ENCODE results near the gene PLBD1.

Gene PLBD1

GRCh38 chr12:14567351-14568162 lies at the start of gene PLBD1:
PLBD1 (minus strand) TSS chr12:14567883; CDS start chr12:14567696, 187 bp downstream.
- DNase-seq = peak; percentile 37 to 86

DNA sequence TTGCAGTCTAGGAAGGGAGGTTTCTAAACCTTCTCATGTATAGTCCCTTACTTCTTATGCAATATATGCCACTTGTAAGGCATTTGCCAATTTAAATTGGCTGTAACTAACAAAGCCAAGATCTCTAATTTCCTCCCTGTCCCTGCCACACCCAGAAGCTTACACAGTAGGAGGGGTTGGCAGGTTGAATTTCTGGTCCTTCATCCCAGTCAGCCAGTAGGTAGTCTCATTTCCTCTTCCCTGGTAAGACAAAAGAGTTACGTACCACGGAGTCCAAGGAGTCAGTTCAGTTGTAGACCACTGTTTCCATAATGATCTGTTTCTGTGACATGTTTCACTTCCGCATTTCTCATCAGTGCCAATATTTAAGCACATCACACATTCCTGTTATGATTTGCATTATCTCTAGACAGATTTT lies 47.0 kb upstream of the PLBD1 start:
- DNase-seq = no peak

- no peak for DNase-seq
These were observed 46.0 kb upstream of the PLBD1 start for GRCh38 chr12:14613718-14614117.

DNA sequence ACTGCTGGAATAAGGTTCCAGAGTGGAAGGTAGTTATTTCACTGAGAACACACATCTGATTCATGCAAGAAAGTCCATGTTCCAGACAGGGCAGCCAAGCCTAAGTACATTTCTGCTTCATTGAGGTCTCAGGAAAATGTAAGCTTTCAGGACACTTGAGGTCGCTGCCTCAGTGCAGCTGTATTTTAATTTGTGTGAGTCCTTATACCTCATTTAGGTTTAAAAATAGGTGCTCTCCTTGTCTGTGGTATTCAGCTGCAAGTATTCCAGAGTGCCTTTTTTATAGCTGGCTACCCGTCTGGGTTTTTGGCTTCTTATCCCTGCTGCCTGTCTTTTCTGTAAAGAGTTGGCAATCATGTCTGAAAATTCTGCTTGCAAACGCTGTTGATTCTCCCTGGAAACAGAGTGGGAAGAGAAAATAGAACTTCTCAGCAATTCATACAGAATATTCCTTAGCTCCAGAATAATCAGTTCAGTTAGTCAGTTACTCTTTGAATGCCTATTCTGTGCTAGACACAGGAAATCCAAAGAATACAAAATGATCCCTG lies 45.3 kb upstream of the PLBD1 start:
- peak in 1 of 2 experiments; percentile 11 for DNase-seq

DNA sequence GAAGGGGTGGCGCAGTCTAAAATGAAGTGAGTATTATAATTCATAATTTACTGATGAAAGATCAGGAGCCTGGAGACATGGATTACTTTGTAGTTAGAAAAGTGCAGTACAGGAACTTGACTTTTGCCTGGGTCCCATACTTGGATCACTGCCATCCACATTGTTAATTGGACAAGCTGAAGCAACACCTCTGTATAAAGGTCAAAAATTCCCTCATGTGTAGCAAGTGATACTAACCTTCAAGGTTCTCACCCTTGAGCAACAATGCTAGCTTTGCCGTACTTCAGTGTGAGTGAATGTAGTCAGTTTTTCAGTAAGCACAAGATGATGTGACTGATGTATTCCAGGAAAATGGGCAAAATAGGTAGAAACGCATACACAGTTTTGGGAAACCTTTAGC lies 44.6 kb upstream of the PLBD1 start:
- no peak for DNase-seq

DNA sequence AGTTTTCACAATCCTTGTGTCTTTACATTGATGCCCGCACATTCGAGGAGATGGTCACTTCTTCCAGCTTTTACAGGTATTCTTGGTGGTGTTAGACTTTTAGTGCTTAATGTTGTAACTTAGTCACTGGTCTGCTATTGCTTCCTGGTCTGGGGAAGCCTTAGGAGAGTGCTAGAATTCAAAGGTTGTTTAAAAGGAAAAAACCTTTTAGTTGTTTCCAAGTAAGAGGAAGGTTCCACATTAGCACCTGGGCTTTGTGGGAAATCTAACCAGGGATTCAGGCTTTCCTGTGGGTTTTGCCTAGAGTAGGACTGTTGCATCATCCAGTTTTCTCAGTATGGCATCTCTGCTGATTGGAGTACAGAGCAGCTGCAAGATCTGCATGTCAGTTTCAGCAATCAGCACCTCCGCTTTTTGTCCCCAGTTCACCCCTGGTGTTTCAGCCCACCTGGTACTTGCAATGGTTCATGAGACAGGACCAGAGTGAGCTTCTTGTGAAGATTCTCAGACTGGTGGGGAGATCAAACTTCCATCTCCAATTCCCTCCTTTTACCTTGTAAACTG lies 44.0 kb upstream of the PLBD1 start:
- no peak for DNase-seq

- no peak for DNase-seq
These were observed 39.9 kb upstream of the PLBD1 start for GRCh38 chr12:14607568-14607967.

DNA sequence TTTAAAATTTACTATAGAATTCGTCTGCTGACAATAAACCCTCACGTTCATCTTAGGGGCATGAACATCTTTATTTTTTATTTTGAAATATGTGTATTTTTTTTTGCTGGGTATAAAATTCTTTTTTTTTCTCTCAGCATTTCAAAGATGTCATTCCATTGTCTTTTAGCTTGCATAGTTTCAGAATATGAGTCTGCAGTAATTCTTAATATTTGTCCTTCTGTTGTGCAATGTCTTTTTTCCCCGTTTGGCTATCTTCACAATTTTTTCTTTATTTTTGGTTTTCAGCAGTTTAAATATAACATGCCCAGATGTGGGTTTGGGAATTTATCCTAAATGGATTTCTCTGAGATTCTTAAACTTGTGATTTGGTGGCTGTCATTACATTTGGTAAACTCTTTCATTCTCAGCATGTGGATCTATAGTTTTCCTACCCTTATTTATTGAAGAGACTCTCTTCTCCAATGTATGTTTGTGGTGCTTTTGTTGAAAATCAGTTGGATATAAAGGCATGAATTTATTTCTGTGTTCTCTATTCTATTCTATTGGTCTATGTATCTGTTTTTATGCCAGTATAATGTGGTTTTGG lies 37.8 kb upstream of the PLBD1 start:
- DNase-seq = no peak

DNA sequence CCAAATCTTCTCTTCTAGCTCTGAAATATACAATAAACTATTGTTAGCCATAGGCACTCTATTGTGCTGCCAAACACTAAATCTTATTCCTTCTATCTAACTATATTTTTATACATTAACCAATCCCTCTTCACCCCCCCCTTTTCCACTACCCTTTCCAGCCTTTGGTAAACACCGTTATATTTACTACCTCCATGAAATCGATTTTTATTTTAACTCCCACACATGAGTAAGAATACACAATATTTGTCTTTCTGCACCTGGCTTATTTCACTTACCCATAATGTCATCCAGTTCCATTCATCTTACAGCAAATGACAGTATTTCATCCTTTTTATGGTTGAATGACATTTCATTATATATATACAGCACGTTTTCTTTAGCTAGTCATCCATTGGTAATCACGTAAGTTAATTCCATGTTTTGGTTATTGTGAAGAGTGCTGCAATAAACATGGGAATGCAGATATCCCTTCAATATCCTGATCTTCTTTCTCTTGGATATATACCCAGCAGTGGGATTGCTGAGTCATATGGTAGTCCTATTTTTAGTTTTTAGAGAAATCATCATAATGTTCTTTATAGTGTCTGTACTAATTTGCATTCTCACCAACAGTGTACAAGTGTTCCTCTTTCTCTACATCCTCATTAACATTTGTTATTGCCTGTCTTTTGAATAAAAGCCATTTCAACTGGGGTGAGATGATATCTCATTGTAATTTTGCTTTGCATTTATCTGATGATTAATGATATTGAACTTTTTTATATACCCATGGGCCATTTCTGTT lies 34.2 kb upstream of the PLBD1 start:
- no peak for DNase-seq

DNA sequence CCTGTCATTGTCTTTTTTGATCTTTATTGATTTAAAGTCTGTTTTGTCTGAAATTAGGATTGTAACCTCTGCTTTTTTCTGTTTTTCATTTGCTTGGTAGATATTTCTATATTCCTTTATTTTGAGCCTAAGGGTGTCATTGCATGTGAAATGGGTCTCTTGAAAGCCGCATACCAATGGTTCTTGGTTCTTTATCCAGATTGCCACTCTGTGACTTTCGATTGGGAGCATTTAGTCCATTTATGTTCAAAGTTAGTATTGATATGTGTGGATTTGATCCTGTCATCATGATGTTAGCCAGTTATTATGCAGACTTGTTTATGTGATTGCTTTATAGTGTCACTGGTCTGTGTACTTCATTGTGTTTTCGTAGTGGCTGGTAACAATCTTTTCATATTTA lies 29.8 kb upstream of the PLBD1 start:
- DNase-seq = no peak

DNA sequence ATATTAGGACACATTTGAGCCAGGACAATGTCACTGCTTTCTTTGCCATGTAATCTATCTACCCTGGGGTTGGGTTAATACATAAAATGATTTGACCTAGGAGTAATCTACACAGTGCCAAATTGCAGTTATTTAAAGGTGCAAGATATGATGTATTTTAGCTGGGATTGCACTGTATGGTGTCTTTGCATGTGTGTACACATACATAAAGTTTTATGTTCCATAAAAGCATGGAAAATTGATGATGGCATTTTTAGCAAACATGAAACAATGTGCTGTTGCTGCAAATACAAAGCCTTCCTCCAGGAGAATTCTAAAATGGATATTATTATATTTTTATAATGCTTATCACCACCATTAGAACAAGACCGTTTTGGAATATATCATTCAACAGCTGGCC lies 24.0 kb upstream of the PLBD1 start:
- DNase-seq = no peak

GRCh38 chr12:14589169-14590004 lies 21.7 kb upstream of the PLBD1 start:
- DNase-seq = no peak

- no peak for DNase-seq
These were observed 20.9 kb upstream of the PLBD1 start for GRCh38 chr12:14588571-14588970.

DNA sequence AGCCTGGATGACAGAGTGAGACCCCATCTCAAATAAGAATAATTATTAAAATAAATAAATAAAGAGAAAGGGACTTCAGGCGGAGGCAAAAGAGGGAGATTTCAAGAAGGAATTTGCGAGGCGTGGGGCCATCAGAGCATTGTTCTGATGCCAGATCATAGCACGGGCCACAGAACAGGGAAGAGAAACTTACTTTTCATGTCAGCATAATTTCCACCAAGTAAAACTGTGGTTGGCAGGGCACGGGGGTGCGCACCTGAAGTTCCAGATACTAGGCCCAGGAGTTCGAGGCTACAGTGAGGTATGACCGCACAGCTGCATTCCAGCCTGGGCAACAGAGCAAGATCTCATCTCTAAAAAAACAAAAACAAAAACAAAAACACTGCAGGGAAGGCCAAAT lies 11.0 kb upstream of the PLBD1 start:
- DNase-seq = no peak

GRCh38 chr12:14577344-14577743 lies 9.7 kb upstream of the PLBD1 start:
- DNase-seq = no peak

DNA sequence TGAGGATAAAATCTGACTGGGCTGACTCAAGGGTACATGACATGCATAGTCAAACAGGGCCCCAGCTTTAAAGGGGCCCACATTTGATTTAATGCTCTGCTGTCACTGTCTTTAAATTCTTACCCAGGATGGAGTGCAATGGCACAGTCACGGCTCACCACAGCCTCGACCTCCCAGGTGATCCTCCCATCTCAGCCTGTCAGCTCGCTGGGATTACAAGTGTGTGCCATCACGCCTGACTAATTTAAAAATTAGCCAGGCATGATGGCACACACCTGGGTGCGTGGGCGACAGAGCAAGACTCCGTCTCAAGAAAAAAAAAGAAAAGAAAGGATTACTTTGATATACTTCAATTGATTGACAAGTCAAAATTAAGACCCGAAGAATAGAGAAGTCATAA lies 9.2 kb upstream of the PLBD1 start:
- no peak for DNase-seq

- no peak for DNase-seq
These were observed 7.9 kb upstream of the PLBD1 start for GRCh38 chr12:14575585-14575984.

DNA sequence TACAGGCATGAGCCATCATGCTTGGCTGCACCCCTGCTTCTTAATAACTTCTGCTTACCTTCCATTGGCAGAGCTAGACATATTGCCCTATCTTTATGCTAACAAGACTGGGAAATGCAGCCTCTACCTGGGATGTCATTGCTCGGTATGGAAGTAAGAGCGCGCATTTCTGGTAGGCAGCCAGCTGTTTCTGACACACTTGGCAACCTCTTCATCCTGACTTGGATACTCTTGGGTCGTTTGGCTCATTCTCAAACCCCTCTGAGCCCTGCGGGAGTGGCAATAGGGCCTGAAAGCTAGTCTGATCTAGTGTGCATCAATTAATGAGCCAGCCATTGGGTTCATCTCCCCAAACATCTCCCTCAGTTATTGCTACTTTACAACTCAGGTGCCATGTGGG lies 5.4 kb upstream of the PLBD1 start:
- peak in 1 of 2 experiments; percentile 49 for DNase-seq

DNA sequence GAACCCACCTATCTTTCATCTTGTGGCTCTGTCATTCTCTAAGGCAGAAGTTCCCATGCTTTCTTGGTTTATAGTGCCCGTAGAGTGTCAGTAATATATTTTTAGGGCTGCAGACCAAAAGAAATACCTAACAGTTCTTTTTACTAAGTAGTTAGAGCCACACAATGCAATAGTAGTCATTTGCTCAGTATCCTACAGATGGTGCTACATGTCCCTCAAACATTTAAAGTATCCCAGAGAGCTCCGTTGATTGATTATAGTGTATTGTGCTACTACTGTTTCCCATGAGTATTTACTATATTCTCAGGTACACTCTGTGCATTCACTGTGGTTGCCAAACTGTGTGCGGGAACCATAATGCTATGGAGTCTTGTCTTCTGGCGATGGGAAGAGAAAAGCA lies 4.7 kb upstream of the PLBD1 start:
- no peak for DNase-seq

DNA sequence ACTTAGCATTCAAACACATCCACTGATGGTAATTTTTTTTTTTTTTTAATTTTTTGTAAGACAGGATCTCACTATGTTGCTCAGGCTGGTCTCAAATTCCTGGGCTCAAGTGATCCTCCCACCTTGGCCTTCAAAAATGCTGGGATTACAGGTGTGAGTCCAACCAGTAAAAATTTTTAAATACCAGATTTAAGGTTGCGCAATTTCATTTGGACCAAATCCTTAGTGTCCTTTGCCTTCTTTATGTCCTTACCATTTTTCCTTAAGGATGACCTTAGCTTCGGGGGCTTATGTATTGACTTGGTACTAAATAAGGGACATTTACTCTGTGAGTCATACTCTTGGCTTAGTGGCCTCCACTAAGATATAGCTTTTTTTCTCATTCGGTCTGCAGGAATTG lies 4.1 kb upstream of the PLBD1 start:
- no peak for DNase-seq

GRCh38 chr12:14570231-14570630 lies 2.5 kb upstream of the PLBD1 start:
- DNase-seq = no peak

DNA sequence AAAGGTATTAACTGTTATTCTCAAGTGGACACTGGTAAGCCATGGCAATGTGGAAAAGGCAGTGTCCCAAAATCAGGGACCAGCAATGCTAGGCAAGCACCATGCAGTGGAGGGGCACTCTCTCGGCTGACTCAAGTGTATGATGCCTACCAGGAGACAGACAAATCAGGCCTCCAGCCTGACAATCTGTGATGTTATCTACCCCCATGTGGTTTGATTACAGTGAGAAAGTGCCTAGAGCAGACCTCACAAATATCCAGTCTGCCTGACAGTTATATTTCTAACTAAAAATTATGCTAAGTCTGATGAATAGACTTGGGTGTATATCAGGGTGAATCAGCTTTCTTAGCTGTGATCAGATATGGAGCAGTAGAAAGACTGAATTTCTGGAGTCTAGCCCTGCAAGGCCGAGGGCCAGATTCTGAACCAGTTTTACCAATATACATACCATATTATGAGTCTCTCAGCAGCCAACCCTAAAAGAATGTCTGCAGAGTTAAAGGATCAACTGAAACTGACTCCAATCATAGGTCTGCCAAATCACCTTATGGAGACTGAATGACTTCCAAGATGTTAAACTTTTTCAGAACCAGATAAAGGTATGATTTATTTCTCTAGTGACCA lies 3.2 kb downstream of the PLBD1 start:
- DNase-seq = no peak
